ENCODE measurements around the gene WDR13. TPM values are rescaled to one million over a fixed set of nuclear protein-coding genes. Genes with fewer than 3 reads are reported as not detected.

The WDR13 gene
- total and polyA plus RNA-seq, 12 donors = 121 to 352 (median 159) TPM

GRCh38 chrX:48559636-48560035 is 37.7 kb upstream of the WDR13 start:
- DNase-seq = no peak
- no peak for ATAC-seq
- H3K9me3 ChIP-seq = no peaks in the 10 kb centered on the region
- H3K27me3 ChIP-seq = no peaks in the 10 kb centered on the region
- H3K4me3 ChIP-seq = no peak overlapping the region
- peaks cover 0 to 64% (median 0%) of the 10 kb centered on the region in 9 donors for H3K36me3 ChIP-seq
- H3K4me1 ChIP-seq = peaks cover 0 to 10% (median 0%) of the 10 kb centered on the region in 9 donors
- no peak overlapping the region for H3K27ac ChIP-seq
- 97 to 100% methylated on average over 20 to 24 of the region's 24 CpGs for WGBS, 2 donors
- intact Hi-C loops (cut with DNase I) = no loop called here
- no peak for TF ChIP-seq CTCF (IDR thresholded peaks at IDR 0.05)

GRCh38 chrX:48560056-48560455 is 37.2 kb upstream of the WDR13 start:
- H3K36me3 ChIP-seq = peaks cover 0 to 59% (median 0%) of the 10 kb centered on the region in 9 donors
- H3K4me3 ChIP-seq = no peak overlapping the region
- no peaks in the 10 kb centered on the region for H3K9me3 ChIP-seq
- H3K27ac ChIP-seq = no peak overlapping the region
- ATAC-seq (no peak), DNase-seq (no peak)
- no peaks in the 10 kb centered on the region for H3K27me3 ChIP-seq
- peaks cover 0 to 7% (median 0%) of the 10 kb centered on the region in 9 donors for H3K4me1 ChIP-seq
- 94 to 95% methylated on average over 14 of the region's 14 CpGs for WGBS, 2 donors
- TF ChIP-seq CTCF (IDR thresholded peaks at IDR 0.05) = no peak
- intact Hi-C loops (cut with DNase I) = no loop called here

- WGBS, 2 donors = 98% methylated on average over 8 to 12 of the region's 12 CpGs
- Histone ChIP-seq H3K27ac (no peak overlapping the region), H3K36me3 (peaks cover 0 to 53% (median 0%) of the 10 kb centered on the region in 9 donors), H3K4me1 (peaks cover 0 to 3% (median 0%) of the 10 kb centered on the region in 9 donors), H3K27me3 (no peaks in the 10 kb centered on the region), H3K9me3 (no peaks in the 10 kb centered on the region), H3K4me3 (no peak overlapping the region)
- TF ChIP-seq CTCF (IDR thresholded peaks at IDR 0.05) = no peak
- ATAC-seq = no peak
- intact Hi-C loops (cut with DNase I) = no loop called here
- DNase-seq = no peak
Measured at GRCh38 chrX:48560681-48561080, 36.6 kb upstream of the WDR13 start.

GRCh38 chrX:48569958-48570357 is 27.3 kb upstream of the WDR13 start:
- TF ChIP-seq CTCF (IDR thresholded peaks at IDR 0.05) = no peak
- Histone ChIP-seq H3K4me3 (no peak overlapping the region), H3K27me3 (no peaks in the 10 kb centered on the region), H3K27ac (no peak overlapping the region), H3K4me1 (no peaks in the 10 kb centered on the region), H3K36me3 (peaks cover 0 to under 1% (median 0%) of the 10 kb centered on the region in 9 donors), H3K9me3 (no peaks in the 10 kb centered on the region)
- ATAC-seq = no peak
- no peak for DNase-seq
- 52 to 59% methylated on average over 1 of the region's 1 CpG for WGBS, 2 donors
- intact Hi-C loops (cut with DNase I) = loop anchor here in 2 of 10 donors (10.0 kb wide), 2 partner anchors 65 to 1335 kb away; partner anchors contain the start of genes PORCN (in 1 of the 2) and USP11 (in 1 of the 2)

Data from heart right ventricle (tissue), 16 donors.